ENCODE results near the gene HAUS5. TPM values are rescaled to one million over a fixed set of nuclear protein-coding genes. Genes with fewer than 3 reads are reported as not detected.

HAUS5 gene
- total RNA-seq, 1 experiment from 2014 or later, result 31.7 TPM

DNA sequence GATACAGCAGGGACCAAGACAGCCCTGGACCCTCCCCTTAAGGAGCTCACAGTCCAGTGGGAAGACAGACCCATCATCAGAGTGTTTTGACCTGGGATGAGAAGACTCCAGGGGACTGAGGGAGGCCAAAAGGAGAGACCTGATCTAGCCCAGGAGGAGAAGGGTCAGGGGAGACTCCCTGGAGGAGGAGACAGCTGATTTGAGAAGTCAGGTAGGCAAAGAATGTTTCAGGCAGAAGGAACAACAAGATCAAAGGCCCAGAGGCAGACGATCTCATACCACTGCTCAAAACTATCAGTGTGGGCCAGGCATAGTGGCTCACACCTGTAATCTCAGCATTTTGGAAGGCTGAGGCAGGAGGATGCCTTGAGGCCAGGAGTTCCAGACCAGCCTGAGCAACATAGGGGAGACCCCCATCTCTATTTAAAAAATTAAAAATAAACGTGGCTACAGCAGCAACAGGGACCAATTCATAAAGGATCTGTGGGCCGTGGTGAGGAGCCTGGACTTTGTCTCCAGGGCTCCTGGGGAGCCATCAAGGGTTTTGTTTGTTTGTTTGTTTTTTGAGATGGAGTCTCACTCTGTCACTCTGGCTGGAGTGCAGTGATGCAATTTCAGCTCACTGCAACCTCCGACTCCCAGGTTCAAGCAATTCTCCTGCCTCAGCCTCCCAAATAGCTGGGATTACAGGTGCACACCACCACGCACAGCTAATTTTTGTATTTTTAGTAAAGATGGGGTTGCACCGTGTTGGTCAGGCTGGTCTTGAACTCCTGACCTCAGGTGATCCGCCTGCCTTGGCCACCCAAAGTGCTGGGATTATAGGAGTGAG is 33.4 kb downstream of the HAUS5 start:
- peak overlapping the region; percentile 99 for H3K4me2 ChIP-seq (ENCODE audit: low read length)

DNA sequence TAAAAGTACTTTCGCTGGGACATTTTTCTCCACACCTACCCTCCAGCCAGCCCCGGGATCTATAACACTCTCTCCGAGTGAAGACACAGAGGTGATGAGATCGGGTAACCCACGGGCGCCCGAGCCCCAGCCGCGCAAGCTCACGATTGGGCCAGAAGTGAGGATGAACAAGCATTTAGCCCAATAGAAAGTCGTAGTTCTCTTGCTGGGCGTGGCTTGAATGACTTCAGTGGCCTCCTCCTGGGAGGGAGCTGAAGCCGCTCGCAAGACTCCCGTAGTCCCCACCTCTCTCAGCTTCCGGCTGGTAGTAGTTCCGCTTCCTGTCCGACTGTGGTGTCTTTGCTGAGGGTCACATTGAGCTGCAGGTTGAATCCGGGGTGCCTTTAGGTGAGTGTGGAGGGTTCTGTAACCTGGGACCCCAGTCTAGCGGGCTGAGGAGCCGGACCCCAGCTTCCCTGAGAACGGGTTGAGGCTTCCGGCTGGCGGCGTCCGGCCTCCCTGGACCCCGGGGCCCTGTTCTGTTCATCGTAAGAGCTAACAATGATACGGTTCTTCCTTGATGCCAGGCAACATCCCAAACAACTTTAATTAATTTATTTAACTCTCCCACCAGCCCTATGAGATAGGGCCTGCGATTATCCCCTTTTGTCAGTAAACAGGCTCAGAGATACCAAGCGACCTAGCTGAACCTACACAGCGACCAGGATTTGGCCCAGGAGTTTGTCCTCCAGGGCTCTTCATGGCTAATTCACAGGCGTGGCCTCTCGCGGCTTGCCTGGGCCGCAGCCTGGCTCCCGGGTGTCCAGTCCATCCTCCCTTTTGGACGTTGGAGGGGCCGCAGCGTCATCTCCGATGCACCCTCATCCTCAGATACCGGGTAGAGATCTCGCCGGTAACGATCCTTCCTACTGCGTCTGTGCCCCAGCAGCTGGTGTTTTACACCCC is 35.8 kb downstream of the HAUS5 start, which contains the start of gene COX6B1:
Gene COX6B1 (plus strand): TSS at position 307 of the 945 bp plus-strand sequence. CDS start 2,921 bp downstream, outside the sequence.
- Histone ChIP-seq H3K4me3 (replicated peaks in 1 of 2; ENCODE audit: low read depth in 1 of 2, low read length in 2 of 2) (peak within 1 kb of the TSS; percentile 87 to 95), H3K9me2 (ENCODE audit: insufficient read depth) (no peaks in the 10 kb centered on the region), H3K4me2 (ENCODE audit: low read length) (peak within 1 kb of the TSS; percentile 80), H4K20me1 (ENCODE audit: insufficient read depth) (no peaks in the 10 kb centered on the region), H3K4me1 (ENCODE audit: control insufficient read depth in 1 of 2, insufficient read depth in 2 of 2, low read length in 2 of 2) (peaks cover 14 to 41% of the 10 kb centered on the region in 2 experiments; a peak in 3 of 4 replicates), H2AFZ (ENCODE audit: low read depth, low read length, poor library complexity, severe bottlenecking) (no peak within 1 kb of the TSS), H3K36me3 (ENCODE audit: control insufficient read depth in 1 of 2, insufficient read depth in 2 of 2, low read length in 2 of 2) (peaks cover 7 to 9% of the 10 kb centered on the region in 2 experiments; a peak in 3 of 4 replicates), H3K9me3 (ENCODE audit: control insufficient read depth in 1 of 2, insufficient read depth in 1 of 2, low read depth in 1 of 2, low read length in 2 of 2) (no peaks in the 10 kb centered on the region), H3K79me2 (ENCODE audit: insufficient read depth, low read length) (peaks cover 40% of the 10 kb centered on the region), H3K27me3 (ENCODE audit: insufficient read depth, low read length) (no peaks in the 10 kb centered on the region), H3K27ac (ENCODE audit: low read depth, low read length) (peak within 1 kb of the TSS; percentile 85), H3K9ac (ENCODE audit: low read length) (peak within 1 kb of the TSS; percentile 79)
- CTCF ChIA-PET, result interaction anchor here (0.8 to 1.2 kb wide), 2 partner anchors 138 to 283 kb away, joined by 5 to 6 read pairs; no protein-coding TSS in a partner anchor
- DNase-seq (ENCODE audit: low read depth, low spot score), result peak; percentile 94
- POLR2A ChIA-PET, result interaction anchor here (0.7 to 1.8 kb wide), 14 partner anchors 9 to 507 kb away, joined by 3 to 18 read pairs (median 4); partner anchors contain the start of genes LIN37, PSENEN and U2AF1L4
- TF ChIP-seq, protein P1, sequence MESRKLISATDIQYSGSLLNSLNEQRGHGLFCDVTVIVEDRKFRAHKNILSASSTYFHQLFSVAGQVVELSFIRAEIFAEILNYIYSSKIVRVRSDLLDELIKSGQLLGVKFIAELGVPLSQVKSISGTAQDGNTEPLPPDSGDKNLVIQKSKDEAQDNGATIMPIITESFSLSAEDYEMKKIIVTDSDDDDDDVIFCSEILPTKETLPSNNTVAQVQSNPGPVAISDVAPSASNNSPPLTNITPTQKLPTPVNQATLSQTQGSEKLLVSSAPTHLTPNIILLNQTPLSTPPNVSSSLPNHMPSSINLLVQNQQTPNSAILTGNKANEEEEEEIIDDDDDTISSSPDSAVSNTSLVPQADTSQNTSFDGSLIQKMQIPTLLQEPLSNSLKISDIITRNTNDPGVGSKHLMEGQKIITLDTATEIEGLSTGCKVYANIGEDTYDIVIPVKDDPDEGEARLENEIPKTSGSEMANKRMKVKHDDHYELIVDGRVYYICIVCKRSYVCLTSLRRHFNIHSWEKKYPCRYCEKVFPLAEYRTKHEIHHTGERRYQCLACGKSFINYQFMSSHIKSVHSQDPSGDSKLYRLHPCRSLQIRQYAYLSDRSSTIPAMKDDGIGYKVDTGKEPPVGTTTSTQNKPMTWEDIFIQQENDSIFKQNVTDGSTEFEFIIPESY (IDR thresholded peaks at IDR 0.05; ENCODE audit: extremely low read depth, insufficient replicate concordance, low read length), result peak; percentile 66
- TF ChIP-seq SIN3A (IDR thresholded peaks at IDR 0.05; ENCODE audit: low read depth) (peak; percentile 54; the same call in 1 of the 2 replicates), POLR2AphosphoS5 (IDR thresholded peaks at IDR 0.05; ENCODE audit: low read depth, low read length) (peak; percentile 97), TCF7L2 (IDR thresholded peaks at IDR 0.05; ENCODE audit: borderline replicate concordance, extremely low read depth, insufficient read depth, insufficient read length) (peak; percentile 7), ZFX (IDR thresholded peaks at IDR 0.05) (peak; percentile 55; the same call in 1 of the 2 replicates), POLR2A (IDR thresholded peaks at IDR 0.05; ENCODE audit: borderline replicate concordance, extremely low read depth, insufficient read depth, insufficient read length) (peak; percentile 88), SP1 (IDR thresholded peaks at IDR 0.05; ENCODE audit: low read depth) (peak; percentile 93), ELF1 (IDR thresholded peaks at IDR 0.05; ENCODE audit: borderline replicate concordance, low read depth) (no peak), EGR1 (IDR thresholded peaks at IDR 0.05; ENCODE audit: low read depth) (no peak)
- TF ChIP-seq, protein P2, sequence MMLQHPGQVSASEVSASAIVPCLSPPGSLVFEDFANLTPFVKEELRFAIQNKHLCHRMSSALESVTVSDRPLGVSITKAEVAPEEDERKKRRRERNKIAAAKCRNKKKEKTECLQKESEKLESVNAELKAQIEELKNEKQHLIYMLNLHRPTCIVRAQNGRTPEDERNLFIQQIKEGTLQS (IDR thresholded peaks at IDR 0.05), result no peak
- BruUV-seq (replicated peaks), result TSS peak; percentile 85
- intact Hi-C loops (cut with micrococcal nuclease), result loop anchor here (1.0 kb wide), 1 partner anchor 138 kb away; no protein-coding TSS in a partner anchor
- ATAC-seq, result peak; percentile 63
- RAD21 ChIA-PET (ENCODE audit: low non-redundant PET in 1 of 2, low total read pairs in 2 of 2, uncharacterized antibody in 2 of 2, unreplicated experiment in 2 of 2), result interaction anchor here in 1 of 2 experiments (0.7 kb wide), 1 partner anchor 91 kb away, joined by 3 read pairs; no protein-coding TSS in a partner anchor

More for the DNA sequence above, 33.4 kb downstream of the HAUS5 start:
- peak overlapping the region; percentile 9 for H3K27ac ChIP-seq (ENCODE audit: low read depth, low read length)
- TF ChIP-seq EGR1 (IDR thresholded peaks at IDR 0.05; ENCODE audit: low read depth) (no peak), CBX3 (IDR thresholded peaks at IDR 0.05; ENCODE audit: low read depth) (no peak), POLR2A (IDR thresholded peaks at IDR 0.05; ENCODE audit: borderline replicate concordance, extremely low read depth, insufficient read depth, insufficient read length) (no peak), JUND (IDR thresholded peaks at IDR 0.05) (no peak), ZFX (IDR thresholded peaks at IDR 0.05) (no peak)
- H3K4me3 ChIP-seq (replicated peaks in 1 of 2; ENCODE audit: low read depth in 1 of 2, low read length in 2 of 2), result no peak overlapping the region
- no peak overlapping the region for H3K9ac ChIP-seq (ENCODE audit: low read length)
- H3K4me1 ChIP-seq (ENCODE audit: control insufficient read depth in 1 of 2, insufficient read depth in 2 of 2, low read length in 2 of 2), result peaks cover 14 to 56% of the 10 kb centered on the region in 2 experiments; a peak in 3 of 4 replicates
- ATAC-seq, result no peak
- intact Hi-C loops (cut with micrococcal nuclease), result no loop called here
- H3K9me3 ChIP-seq (ENCODE audit: control insufficient read depth in 1 of 2, insufficient read depth in 1 of 2, low read depth in 1 of 2, low read length in 2 of 2), result no peaks in the 10 kb centered on the region
- RAD21 ChIA-PET (ENCODE audit: low non-redundant PET in 1 of 2, low total read pairs in 2 of 2, uncharacterized antibody in 2 of 2, unreplicated experiment in 2 of 2), result no interaction called here
- H3K36me3 ChIP-seq (ENCODE audit: control insufficient read depth in 1 of 2, insufficient read depth in 2 of 2, low read length in 2 of 2), result peaks cover 0 to 5% of the 10 kb centered on the region in 2 experiments; a peak in 2 of 4 replicates
- no peak for DNase-seq (ENCODE audit: low read depth, low spot score)
- no TSS peak for BruUV-seq (replicated peaks)
- no peaks in the 10 kb centered on the region for H4K20me1 ChIP-seq (ENCODE audit: insufficient read depth)
- no peaks in the 10 kb centered on the region for H3K9me2 ChIP-seq (ENCODE audit: insufficient read depth)
- H3K27me3 ChIP-seq (ENCODE audit: insufficient read depth, low read length), result no peaks in the 10 kb centered on the region
- CTCF ChIA-PET, result no interaction called here
- H2AFZ ChIP-seq (ENCODE audit: low read depth, low read length, poor library complexity, severe bottlenecking), result no peak overlapping the region
- H3K79me2 ChIP-seq (ENCODE audit: insufficient read depth, low read length), result peaks cover 27% of the 10 kb centered on the region
- POLR2A ChIA-PET, result interaction anchor here (0.7 kb wide), 1 partner anchor 12 kb away, joined by 4 read pairs; no protein-coding TSS in a partner anchor
